Mesodermal cell (in vitro differentiated cells): ENCODE measurements around the gene L3MBTL4.

Experiments
- H3K27ac ChIP-seq: 2 replicates; pipeline ENCODE4 v1.7.0; 2013; ENCODE audit warnings: mild to moderate bottlenecking, low read depth, low read length, moderate library complexity; ENCODE audit not compliant: severe bottlenecking
- H3K36me3 ChIP-seq: 2 replicates; pipeline ENCODE4 v1.7.1; 2013; ENCODE audit warnings: mild to moderate bottlenecking, low read length, moderate library complexity; ENCODE audit not compliant: control insufficient read depth, insufficient read depth
- H3K4me1 ChIP-seq: one replicate; pipeline ENCODE4 v1.7.1; 2013; ENCODE audit warnings: mild to moderate bottlenecking, low read length; ENCODE audit not compliant: insufficient read depth, control insufficient read depth, poor library complexity, severe bottlenecking
- H3K4me3 ChIP-seq: 2 replicates; pipeline ENCODE4 v1.7.0; 2013; ENCODE audit warnings: low read length, control low read depth, mild to moderate bottlenecking; ENCODE audit not compliant: insufficient read depth, poor library complexity, severe bottlenecking; ENCODE audit errors: extremely low read depth
- H3K9me3 ChIP-seq: 2 replicates; pipeline ENCODE4 v1.7.1; 2013; ENCODE audit warnings: mild to moderate bottlenecking, low read length, moderate library complexity; ENCODE audit not compliant: control insufficient read depth
- WGBS, 2 experiments: methylation state at CpG; one replicate each; pipeline ENCODE4 v1.1.5; 2013; ENCODE audit warnings: missing lambda C conversion rate in 2 of 2; ENCODE audit not compliant: insufficient coverage in 2 of 2; 5-methylcytosine and 5-hydroxymethylcytosine counted together

The L3MBTL4 gene

GRCh38 chr18:5918205-5918858, 496.4 kb downstream of the L3MBTL4 start:
- Histone ChIP-seq H3K4me1 (no peaks in the 10 kb centered on the region), H3K4me3 (no peak overlapping the region), H3K9me3 (no peaks in the 10 kb centered on the region), H3K36me3 (no peaks in the 10 kb centered on the region), H3K27ac (no peak overlapping the region)
- 83 to 100% methylated on average over 2 of the region's 3 CpGs for WGBS, 2 experiments

- WGBS, 2 experiments: 95 to 100% methylated on average over 3 to 5 of the region's 5 CpGs
- H3K27ac ChIP-seq: no peak overlapping the region
- no peaks in the 10 kb centered on the region for H3K9me3 ChIP-seq
- H3K4me1 ChIP-seq: no peaks in the 10 kb centered on the region
- peaks cover 7% of the 10 kb centered on the region for H3K36me3 ChIP-seq
- H3K4me3 ChIP-seq: no peak overlapping the region
These were observed 499.8 kb downstream of the L3MBTL4 start for GRCh38 chr18:5914951-5915350.

GRCh38 chr18:5914016-5914415, 500.7 kb downstream of the L3MBTL4 start:
- Histone ChIP-seq H3K27ac (no peak overlapping the region), H3K36me3 (peaks cover 7% of the 10 kb centered on the region), H3K9me3 (no peaks in the 10 kb centered on the region), H3K4me1 (no peaks in the 10 kb centered on the region), H3K4me3 (no peak overlapping the region)
- WGBS, 2 experiments: no CpG with 5 or more reads among the region's 1 CpG

- 89% methylated on average over 3 to 5 of the region's 7 CpGs for WGBS, 2 experiments
- Histone ChIP-seq H3K9me3 (no peaks in the 10 kb centered on the region), H3K36me3 (peaks cover 7% of the 10 kb centered on the region), H3K4me3 (no peak overlapping the region), H3K4me1 (no peaks in the 10 kb centered on the region), H3K27ac (no peak overlapping the region)
These were observed 502.1 kb downstream of the L3MBTL4 start for GRCh38 chr18:5912566-5912965.

GRCh38 chr18:5909125-5909524, 505.6 kb downstream of the L3MBTL4 start:
- Histone ChIP-seq H3K9me3 (no peaks in the 10 kb centered on the region), H3K36me3 (peaks cover 7% of the 10 kb centered on the region), H3K4me1 (no peaks in the 10 kb centered on the region), H3K27ac (no peak overlapping the region), H3K4me3 (no peak overlapping the region)
- whole genome bisulfite sequencing, 2 experiments: no CpG with 5 or more reads among the region's 2 CpGs
